Measurements from ENCODE around the gene TMEM82.

TMEM82 gene

DNA sequence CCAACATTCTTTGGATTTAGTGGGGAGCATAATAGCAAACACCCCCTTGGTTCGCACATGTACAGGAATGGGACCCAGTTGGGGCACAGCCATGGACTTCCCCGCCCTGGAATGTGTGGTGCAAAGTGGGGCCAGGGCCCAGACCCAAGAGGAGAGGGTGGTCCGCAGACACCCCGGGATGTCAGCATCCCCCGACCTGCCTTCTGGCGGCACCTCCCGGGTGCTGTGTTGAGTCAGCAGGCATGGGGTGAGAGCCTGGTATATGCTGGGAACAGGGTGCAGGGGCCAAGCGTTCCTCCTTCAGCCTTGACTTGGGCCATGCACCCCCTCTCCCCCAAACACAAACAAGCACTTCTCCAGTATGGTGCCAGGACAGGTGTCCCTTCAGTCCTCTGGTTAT, 43.4 kb downstream of the TMEM82 start:
- DNase-seq (ENCODE audit: low read depth, low spot score) = no peak

DNA sequence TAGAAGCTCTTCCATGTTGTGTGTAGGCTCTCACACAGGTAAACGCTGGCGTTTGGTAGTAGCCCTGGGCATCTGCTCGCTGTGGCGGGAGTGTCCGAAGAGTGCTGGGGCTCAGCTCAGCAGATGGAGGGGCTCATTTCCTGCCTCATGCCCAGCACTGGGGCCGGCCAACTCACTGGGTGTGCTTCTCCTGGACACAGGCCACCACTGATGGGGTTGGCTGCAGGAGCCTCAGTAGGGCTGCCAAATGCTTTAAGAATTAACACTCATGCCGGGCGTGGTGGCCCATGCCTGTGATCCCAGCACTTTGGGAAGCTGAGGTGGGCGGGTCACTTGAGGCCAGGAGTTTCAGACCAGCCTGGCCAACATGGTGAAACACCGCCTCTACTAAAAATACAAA, 44.3 kb downstream of the TMEM82 start:
- DNase-seq (ENCODE audit: low read depth, low spot score) = no peak

DNA sequence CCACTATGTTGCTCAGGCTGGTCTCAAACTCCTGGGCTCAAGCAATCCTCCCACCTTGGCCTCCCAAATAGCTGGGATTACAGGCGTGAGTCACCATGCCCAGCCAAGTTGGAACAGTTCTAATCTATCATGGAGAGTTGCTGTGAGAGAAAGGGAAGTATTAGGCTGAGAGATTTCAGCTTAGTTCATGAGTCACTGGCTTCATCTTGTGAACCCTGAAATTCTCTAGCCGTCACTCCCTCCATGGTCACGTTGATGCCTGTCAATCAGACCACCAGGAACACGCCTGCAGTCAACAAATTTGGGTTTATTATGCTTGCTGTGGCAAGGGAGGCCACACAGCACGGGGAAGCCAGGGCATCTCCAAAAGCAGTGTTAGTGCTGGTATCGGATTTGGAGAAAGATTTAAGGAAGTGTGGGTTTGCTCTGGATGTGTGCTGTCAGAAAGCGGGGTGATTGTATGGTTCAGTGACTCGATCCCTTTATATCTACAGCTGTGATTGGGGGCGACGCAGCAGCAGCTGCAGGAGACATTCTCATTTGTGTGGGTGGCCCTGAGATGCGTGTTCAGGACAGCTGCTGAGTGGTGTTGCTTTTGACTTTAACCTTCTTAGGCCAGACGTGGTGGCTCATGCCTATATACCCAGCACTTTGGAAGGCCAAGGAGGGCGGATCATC, 46.5 kb downstream of the TMEM82 start:
- no peak for DNase-seq (ENCODE audit: low read depth, low spot score)

DNA sequence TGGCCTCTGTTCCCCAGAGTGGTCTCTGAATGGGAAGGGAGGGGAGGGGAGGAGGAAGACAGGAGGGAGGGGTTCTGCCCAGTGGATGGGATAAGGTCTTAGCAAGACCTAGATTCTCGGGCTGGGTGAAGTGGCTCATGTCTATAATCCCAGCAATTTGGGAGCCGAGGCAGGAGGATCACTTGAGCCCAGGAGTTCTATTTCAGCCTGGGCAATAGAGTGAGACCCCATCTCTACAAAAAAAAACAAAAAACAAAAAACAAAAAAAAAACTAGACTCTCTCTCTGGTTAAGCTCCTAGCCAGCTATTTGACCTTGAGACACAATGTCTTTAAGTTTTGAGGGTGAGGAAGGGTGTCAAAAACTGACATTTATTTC, 53.8 kb downstream of the TMEM82 start:
- no peak for DNase-seq (ENCODE audit: low read depth, low spot score)

All from ELF-1 (cell line).